CD1c-positive myeloid dendritic cell (primary cell): ENCODE results near the gene ACADM.
A peak's percentile ranks its signal among the peaks of the same experiment; 100 is the strongest.
"Not testable (repeated sequence)": the region's sequence is repeated elsewhere in the genome, so short reads cannot be mapped to it uniquely, and the experiment has no call there.

Experiments used
- DNase-seq: peaks from one replicate; pipeline ENCODE4 v3.0.0-alpha.2; 2016; ENCODE audit errors: extremely low spot score

The ACADM gene

GRCh38 chr1:75724472-75725022, at the start of gene ACADM:
TSS of gene ACADM (plus strand) at chr1:75724709. CDS start at chr1:75724788, 79 bp downstream.
- DNase-seq, result peak; percentile 96

DNA sequence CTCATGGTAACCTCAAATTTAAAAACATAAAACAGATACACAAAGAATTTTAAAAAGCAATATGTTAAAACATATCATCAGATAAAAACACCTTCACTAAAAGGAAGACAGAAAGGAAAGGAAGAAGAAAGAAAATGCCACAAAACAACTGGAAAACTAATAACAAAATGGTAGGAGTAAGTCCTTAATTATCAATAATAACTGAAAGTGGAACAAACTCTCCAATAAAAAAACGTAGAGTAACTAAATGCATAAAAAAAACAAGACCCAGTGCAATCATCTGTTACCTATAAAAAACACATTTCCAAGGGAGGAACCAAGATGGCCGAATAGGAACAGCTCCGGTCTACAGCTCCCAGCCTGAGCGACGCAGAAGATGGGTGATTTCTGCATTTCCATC, 47.1 kb upstream of the ACADM start:
- DNase-seq, result no peak

DNA sequence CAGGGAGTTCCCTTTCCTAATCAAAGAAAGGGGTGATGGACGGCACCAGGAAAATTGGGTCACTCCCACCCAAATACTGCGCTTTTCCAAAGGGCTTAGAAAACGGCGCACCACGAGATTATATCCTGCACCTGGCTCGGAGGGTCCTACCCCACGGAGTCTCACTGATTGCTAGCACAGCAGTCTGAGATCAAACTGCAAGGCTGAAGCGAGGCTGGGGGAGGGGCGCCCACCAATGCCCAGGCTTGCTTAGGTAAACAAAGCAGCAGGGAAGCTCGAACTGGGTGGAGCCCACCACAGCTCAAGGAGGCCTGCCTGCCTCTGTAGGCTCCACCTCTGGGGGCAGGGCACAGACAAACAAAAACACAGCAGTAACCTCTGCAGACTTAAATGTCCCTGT, 46.5 kb upstream of the ACADM start:
- DNase-seq, result not testable (repeated sequence)

DNA sequence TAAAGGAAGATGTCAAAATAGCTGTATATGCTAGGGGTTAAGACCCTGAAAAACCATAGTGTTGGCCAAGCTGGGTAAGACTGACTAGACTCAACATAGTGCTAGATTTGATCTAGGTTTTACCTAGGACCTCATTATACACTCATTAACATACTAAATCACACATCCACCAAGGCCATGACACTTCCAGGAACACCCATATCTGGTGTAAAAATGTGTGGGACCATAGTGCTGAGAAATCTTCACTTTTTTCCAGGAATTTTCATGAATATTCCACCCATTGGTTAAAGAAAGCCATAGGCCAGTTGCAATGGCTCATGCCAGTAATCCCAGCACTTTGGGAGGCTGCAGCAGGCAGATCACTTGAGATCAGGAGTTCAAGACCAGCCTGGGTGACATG, 34.0 kb upstream of the ACADM start:
- DNase-seq, result no peak

- DNase-seq, result no peak
Measured at GRCh38 chr1:75693551-75693950, 31.0 kb upstream of the ACADM start.

GRCh38 chr1:75696000-75696399, 28.5 kb upstream of the ACADM start:
- no peak for DNase-seq

DNA sequence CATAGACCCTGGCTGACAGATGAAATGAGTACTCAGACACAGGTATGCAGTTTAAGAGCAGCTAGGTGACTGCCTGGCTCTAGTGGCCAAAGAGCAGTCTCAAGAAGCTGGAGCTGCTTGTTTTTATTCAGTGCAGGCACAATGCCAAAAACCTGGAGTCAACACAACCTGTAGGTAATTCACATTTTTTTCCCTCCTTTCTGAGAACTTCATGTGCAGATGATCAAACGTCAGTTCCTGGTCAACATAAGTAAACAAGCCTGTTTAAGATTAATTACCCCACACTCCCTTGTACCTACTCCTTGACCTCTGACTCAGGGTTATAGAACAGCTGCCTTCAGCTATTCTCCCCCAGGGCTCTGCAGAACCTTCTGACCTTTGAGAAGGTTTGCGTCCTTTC, 17.3 kb upstream of the ACADM start:
- DNase-seq, result no peak

- no peak for DNase-seq
Measured at GRCh38 chr1:75708910-75709309, 15.6 kb upstream of the ACADM start.

DNA sequence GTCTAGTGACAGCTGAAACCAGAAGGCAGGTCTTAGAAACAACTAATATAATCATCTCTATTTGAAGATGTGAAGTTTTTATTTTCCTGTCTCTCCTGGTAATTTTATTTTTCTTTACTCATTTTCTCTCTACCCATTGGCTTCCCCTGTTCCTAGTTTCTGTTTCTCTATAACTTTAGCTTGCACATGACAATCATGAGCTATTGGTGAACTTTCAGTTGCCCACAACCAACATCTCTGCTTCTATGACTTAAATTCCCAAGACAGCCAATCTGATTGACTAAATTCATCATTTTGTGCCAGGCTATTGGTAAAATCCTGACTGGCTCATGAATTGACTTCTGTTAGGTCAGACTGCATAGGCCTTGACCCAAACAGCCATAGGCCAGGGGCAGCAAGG, 13.7 kb upstream of the ACADM start:
- no peak for DNase-seq

- DNase-seq, result no peak
Measured at GRCh38 chr1:75711846-75712245, 12.7 kb upstream of the ACADM start.

DNA sequence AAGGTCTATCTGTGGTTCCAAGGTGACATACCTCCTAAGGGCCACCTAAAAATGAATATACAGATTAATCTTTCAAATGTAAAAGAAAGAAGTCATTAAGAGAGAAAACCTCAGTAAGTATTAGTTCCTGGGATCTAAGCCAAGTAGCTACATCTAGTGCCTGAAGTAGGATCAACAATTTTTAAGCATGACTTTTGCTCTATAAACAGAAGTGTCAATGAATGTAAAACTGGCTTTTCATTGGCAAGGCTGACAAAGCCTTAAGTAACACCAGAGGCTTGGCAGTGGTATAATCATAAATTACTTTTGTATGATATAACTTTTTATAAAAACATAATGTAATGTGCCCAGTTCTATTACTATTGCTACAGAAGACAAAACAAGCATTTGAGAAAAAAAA, 12.2 kb upstream of the ACADM start:
- no peak for DNase-seq

DNA sequence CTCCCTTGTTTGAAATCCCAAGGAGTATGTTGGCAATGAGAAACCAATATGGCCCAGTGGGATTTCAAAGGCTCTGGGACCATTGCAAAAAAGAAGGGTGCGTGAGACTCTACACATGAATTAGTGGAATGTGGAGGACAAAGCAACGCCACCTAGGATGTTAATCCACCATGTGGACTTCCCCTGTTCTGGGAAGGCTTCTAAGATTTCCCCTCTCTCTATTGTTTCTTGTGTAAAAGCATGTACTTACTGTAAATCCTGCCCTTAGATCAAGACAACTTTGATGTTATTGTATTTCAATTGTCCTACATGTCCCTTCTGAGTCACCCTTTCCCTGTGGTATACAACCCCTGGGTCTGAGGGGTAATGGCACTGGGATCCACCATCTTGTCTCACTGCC, 4.7 kb upstream of the ACADM start:
- no peak for DNase-seq

DNA sequence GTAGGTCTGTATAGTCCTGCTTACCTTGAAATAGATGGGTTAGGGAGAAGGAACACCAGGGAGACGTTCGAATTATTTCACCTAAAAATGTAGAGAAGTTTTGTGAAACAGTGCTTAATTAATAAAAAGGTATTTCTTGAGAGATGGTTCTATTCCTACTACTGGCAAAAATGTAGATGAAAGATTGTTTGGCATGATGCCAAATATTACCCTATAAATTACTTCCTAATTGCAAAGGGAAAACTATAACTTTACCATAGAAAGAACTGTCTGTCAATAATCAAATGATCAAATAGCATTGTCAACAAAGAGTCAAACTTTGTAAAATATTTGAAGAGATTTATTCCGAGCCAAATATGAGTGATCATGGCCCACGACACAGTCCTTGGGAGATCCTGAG, 4.2 kb upstream of the ACADM start:
- DNase-seq, result no peak

- DNase-seq, result no peak
Measured at GRCh38 chr1:75720820-75721219, 3.7 kb upstream of the ACADM start.

DNA sequence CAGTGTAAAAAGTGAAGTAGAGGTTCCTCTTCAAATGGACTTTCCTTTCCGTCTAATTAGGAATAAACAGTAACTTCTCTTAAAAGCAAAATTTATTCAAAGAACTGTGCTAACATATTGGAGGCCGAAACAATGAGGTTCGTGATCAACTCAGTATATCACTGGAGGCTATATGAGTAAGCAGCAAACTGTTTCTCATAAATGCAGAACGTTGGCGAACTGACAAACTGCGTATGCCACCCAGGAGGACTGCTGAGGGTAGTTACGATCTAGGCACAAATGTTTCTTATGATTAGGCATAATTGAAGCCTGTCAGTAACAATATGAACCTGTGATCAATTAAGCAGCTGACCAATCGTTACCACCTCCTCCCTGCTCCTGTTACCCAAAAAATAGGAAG, 2.3 kb upstream of the ACADM start:
- not testable (repeated sequence) for DNase-seq

DNA sequence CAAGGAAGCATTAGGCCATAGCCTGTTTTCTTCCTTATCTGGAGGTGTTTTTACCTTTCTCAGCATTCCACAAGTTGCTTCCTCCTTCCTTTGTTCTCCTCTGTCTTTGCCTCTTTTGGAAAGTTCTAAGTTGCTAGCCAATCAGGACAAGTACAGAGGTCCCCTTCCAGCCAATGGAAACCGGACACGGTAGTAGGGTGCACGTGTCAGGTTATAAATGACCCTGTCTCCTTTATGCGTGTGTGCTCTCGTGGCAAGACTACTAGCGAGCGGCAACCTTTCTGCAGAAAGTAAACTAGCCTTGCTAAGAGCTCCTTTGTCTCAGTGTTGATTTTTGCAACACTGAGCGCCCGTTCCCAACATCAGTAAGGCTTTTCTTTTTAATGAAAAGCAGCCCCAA, 1.5 kb upstream of the ACADM start:
- DNase-seq, result no peak

DNA sequence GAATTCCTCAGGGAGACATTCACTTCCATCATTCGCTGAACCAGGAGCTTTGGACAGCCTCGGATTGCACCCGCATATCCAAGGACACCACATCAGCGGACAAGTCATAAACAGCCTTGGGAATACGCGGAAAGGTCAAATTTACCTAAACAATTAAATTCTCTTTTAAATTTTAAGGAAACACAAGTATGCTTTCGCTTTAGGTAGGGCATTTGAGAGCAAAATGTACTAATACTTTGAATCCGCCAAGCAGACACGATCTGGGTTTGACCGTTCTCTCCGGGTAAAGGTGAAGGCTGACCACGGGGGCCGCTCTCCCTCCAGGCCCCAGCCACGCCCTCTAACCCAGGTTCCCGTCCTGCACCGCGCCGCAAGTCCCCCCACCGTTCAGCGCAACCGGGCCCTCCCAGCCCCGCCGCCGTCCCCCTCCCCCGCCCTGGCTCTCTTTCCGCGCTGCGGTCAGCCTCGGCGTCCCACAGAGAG, 479 bp upstream of the ACADM start:
- DNase-seq, result peak; percentile 58

DNA sequence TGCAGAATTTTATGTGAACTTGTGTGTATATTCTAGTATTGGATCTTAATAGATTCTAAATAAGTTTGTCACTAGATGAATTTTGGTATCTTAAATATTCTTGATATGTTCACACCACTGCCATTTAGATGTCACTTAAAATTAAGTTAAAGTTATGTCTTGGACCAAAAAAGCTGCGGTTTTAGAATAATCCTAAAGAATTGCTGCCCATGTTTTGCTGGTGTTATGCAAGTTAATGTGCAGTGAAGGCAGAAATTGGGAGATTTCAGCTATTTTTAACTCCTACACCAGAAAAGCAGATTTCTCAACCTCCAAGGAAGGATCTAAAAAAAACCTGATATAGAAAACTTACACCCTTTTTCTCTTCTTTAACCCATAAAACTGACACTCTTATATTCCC, 757 bp downstream of the ACADM start:
- DNase-seq, result peak; percentile 11

GRCh38 chr1:75725861-75726361, 1.4 kb downstream of the ACADM start:
- DNase-seq, result no peak

- DNase-seq, result no peak
Measured at GRCh38 chr1:75727571-75727970, 3.1 kb downstream of the ACADM start.

DNA sequence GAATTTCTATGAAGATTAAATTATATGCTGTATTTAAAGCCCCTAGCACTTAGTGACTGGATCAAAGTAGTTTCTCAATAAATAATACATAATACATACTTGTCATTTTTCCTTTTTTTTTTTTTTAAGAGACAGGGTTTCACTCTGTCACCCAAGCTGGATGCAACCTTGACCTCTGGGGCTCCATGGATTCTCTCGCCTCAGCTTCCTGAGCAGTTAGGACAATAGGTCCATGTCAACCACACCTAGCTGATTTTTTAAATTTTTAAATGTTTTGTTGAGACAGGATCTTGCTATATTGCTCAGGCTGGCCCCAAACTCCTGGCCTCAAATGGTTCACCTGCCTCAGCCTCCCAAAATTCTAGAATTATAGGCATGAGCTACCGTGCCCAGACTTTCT, 5.9 kb downstream of the ACADM start:
- DNase-seq, result no peak

GRCh38 chr1:75731881-75732280, 7.4 kb downstream of the ACADM start:
- DNase-seq, result no peak

DNA sequence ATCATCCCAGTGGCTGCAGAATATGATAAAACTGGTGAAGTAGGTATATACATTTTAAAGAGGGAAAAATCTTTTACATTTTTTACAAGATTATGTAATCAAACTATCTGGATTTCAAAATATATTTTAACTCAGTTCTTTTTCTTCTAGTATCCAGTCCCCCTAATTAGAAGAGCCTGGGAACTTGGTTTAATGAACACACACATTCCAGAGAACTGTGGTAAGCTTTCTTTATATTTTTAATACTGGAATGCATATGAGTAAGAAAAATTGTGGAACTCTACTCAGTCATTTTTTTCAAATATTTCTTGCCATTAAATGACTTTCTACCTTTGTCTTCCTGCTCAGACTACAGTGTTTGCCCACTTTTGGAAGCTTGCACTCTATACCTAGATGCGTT, 8.2 kb downstream of the ACADM start:
- DNase-seq, result no peak

GRCh38 chr1:75733661-75734060, 9.2 kb downstream of the ACADM start:
- no peak for DNase-seq
